AG04449 (cell line): ENCODE measurements around the gene DAPK2.

Experiments
- CTCF ChIA-PET: fragments of 350-600 bp; formaldehyde crosslinking; extraction: SDS; loops from one replicate; lab custom pipeline; 2021; ENCODE audit warnings: antibody characterized with exemption; lab: Yijun Ruan, JAX
- POLR2A ChIA-PET: fragments of 400-600, 350-600 bp; formaldehyde crosslinking; extraction: SDS; loops from one replicate; lab custom pipeline; 2020; ENCODE audit warnings: antibody characterized with exemption, inconsistent platforms; lab: Yijun Ruan, JAX
- DNase-seq: peaks from one replicate; pipeline ENCODE4 v3.0.0-alpha.2; 2010; ENCODE audit warnings: low read depth, low spot score
- H3K4me3 ChIP-seq: 2 replicates; pipeline ENCODE4 v1.5.1; 2011; ENCODE audit warnings: low read depth, mild to moderate bottlenecking, control low read depth, low read length
- TF ChIP-seq, protein P1 (sequence below): IDR thresholded peaks from one replicate; pipeline ENCODE4 v1.5.1; 2011; ENCODE audit warnings: mild to moderate bottlenecking, moderate library complexity, low read length, control low read depth, inconsistent platforms; ENCODE audit not compliant: insufficient read depth; ENCODE audit errors: missing control alignments

Gene DAPK2

GRCh38 chr15:63992300-63992699, 54.0 kb downstream of the DAPK2 start:
- DNase-seq, result no peak
- POLR2A ChIA-PET, result interaction anchor here (0.5 kb wide), 1 partner anchor 18 kb away, joined by 3 read pairs; no protein-coding TSS in a partner anchor
- no peak overlapping the region for H3K4me3 ChIP-seq
- CTCF ChIA-PET, result interaction anchor here (0.8 to 1.6 kb wide), 3 partner anchors 21 to 382 kb away, joined by 3 to 4 read pairs (median 3); no protein-coding TSS in a partner anchor
- TF ChIP-seq, protein P1, sequence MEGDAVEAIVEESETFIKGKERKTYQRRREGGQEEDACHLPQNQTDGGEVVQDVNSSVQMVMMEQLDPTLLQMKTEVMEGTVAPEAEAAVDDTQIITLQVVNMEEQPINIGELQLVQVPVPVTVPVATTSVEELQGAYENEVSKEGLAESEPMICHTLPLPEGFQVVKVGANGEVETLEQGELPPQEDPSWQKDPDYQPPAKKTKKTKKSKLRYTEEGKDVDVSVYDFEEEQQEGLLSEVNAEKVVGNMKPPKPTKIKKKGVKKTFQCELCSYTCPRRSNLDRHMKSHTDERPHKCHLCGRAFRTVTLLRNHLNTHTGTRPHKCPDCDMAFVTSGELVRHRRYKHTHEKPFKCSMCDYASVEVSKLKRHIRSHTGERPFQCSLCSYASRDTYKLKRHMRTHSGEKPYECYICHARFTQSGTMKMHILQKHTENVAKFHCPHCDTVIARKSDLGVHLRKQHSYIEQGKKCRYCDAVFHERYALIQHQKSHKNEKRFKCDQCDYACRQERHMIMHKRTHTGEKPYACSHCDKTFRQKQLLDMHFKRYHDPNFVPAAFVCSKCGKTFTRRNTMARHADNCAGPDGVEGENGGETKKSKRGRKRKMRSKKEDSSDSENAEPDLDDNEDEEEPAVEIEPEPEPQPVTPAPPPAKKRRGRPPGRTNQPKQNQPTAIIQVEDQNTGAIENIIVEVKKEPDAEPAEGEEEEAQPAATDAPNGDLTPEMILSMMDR, result no peak

- H3K4me3 ChIP-seq, result no peak overlapping the region
- no peak for DNase-seq
- TF ChIP-seq, protein P1, result no peak
- CTCF ChIA-PET, result interaction anchor here (1.0 to 1.6 kb wide), 2 partner anchors 21 to 46 kb away, joined by 3 to 4 read pairs; no protein-coding TSS in a partner anchor
- POLR2A ChIA-PET, result no interaction called here
Measured at GRCh38 chr15:63991706-63992105, 54.6 kb downstream of the DAPK2 start.

GRCh38 chr15:63990454-63990853, 55.8 kb downstream of the DAPK2 start:
- TF ChIP-seq, protein P1, result no peak
- ChIA-PET POLR2A (no interaction called here), CTCF (interaction anchor here (3.2 kb wide), 1 partner anchor 44 kb away, joined by 18 read pairs; no protein-coding TSS in a partner anchor)
- H3K4me3 ChIP-seq, result no peak overlapping the region
- no peak for DNase-seq

- no peak overlapping the region for H3K4me3 ChIP-seq
- POLR2A ChIA-PET, result no interaction called here
- DNase-seq, result no peak
- CTCF ChIA-PET, result interaction anchor here (0.5 to 3.2 kb wide), 4 partner anchors 7 to 98 kb away, joined by 3 to 18 read pairs (median 4); no protein-coding TSS in a partner anchor
- TF ChIP-seq, protein P1, result no peak
Measured at GRCh38 chr15:63987796-63988378, 58.4 kb downstream of the DAPK2 start.

DNA sequence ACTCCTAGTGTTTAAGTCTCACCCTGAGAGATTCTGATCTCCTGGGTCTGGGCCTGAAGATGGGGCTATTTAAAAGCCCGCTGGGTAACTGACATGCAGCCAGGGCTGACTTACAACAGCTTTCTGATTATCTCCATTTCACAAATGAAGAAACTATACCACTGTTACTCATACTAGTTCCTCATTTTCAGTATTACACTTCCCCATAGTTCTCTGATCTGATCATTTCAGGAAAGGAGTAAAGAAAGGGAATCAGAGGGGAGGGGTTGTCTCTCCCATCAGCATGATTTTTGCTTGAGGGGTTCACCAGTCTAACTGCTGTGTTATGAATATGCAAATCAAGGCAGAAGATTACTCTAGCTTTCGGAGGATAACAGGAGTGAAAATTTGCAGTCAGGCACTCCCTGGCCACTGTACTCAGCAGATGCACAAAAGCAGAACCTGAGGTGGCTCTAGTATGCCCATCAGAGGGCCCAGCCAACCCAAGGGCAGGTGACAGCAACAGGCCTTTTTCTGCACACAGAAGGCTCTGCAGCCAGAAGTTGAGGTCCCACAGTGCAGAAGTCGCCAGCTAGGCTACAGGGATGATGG, 59.4 kb downstream of the DAPK2 start:
- POLR2A ChIA-PET, result no interaction called here
- CTCF ChIA-PET, result interaction anchor here (0.6 to 0.9 kb wide), 2 partner anchors 41 to 235 kb away, joined by 3 read pairs; no protein-coding TSS in a partner anchor
- no peak for DNase-seq

More for the DNA sequence above, 59.4 kb downstream of the DAPK2 start:
- no peak overlapping the region for H3K4me3 ChIP-seq
- TF ChIP-seq, protein P1, result no peak
